ENCODE measurements around the gene TBC1D5. TPM values are rescaled to one million over a fixed set of nuclear protein-coding genes. Genes with fewer than 3 reads are reported as not detected.
"Not testable (repeated sequence)": the region's sequence is repeated elsewhere in the genome, so short reads cannot be mapped to it uniquely, and the experiment has no call there.

The TBC1D5 gene
- total RNA-seq, 2 donors from 2014 or later, result 68.8 to 77.7 TPM

- no peaks in the 10 kb centered on the region for H3K9me3 Mint-ChIP-seq
- no peaks in the 10 kb centered on the region for H3K36me3 ChIP-seq (ENCODE audit: control insufficient read depth, insufficient read depth, low read length)
- H3K36me3 Mint-ChIP-seq (ENCODE audit: low read depth), result no peaks in the 10 kb centered on the region
- TF ChIP-seq CTCF (conservative IDR thresholded peaks at IDR 0.05), result no peak
- 95 to 100% methylated on average over 1 to 2 of the region's 2 CpGs for WGBS, 2 experiments (ENCODE audit: insufficient coverage in 1 of 2, insufficient read length in 1 of 2)
- no peak overlapping the region for H3K9ac ChIP-seq (ENCODE audit: extremely low read depth, low read length, poor library complexity, severe bottlenecking)
- no peak for DNase-seq
- no peaks in the 10 kb centered on the region for H3K4me1 Mint-ChIP-seq
- no peaks in the 10 kb centered on the region for H3K27me3 Mint-ChIP-seq (ENCODE audit: insufficient read depth)
- H3K27me3 ChIP-seq (ENCODE audit: control insufficient read depth, insufficient read depth, low read length, poor library complexity, severe bottlenecking), result no peaks in the 10 kb centered on the region
- no peaks in the 10 kb centered on the region for H3K4me1 ChIP-seq (ENCODE audit: control insufficient read depth, insufficient read depth, low read length)
- H3K27ac ChIP-seq (ENCODE audit: low read depth, low read length), result no peak overlapping the region
- no peak overlapping the region for H3K27ac Mint-ChIP-seq
- no peak overlapping the region for H3K4me3 Mint-ChIP-seq
- no peaks in the 10 kb centered on the region for H3K9me3 ChIP-seq (ENCODE audit: control insufficient read depth, low read length)
- no peak overlapping the region for H3K4me3 ChIP-seq (ENCODE audit: low read length)
These were observed 241.8 kb downstream of the TBC1D5 start for GRCh38 chr3:17500618-17501017.

DNA sequence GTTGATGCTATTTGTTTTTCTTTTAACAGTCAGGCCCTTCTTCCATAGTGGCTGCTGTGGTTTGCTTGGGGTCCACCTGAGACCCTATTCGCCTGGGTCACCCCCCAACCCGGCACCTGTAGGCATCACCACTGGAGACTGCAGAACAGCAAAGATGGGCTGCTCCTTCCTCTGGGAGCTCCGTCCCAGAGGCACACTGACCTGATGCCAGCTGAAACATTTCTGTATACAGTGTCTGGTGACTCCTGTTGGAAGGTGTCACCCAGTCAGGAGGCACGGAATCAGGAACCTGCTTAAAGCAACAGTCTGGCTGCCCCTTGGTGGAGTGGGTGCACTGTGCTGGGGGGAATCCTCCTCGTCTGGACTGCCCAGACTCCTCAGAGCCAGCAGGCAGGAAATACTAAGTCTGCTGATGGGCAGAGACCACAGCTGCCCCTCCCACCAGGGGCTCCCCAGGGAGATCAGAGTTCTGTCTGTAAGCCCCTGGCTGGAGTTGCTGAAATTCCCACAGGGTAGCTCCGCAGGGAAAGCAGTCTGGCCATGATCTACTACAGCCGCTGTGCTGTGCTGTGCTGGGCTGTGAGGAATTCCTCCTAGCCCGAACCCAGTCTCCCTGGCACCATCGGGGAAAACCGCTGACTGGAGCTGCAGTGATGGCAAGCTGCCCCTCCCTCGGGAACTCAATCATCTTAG is 248.2 kb downstream of the TBC1D5 start:
- Mint-ChIP-seq H3K27me3 (ENCODE audit: insufficient read depth) (no peaks in the 10 kb centered on the region), H3K36me3 (ENCODE audit: low read depth) (peaks cover 31% of the 10 kb centered on the region), H3K4me1 (peaks cover 2% of the 10 kb centered on the region), H3K4me3 (no peak overlapping the region), H3K9me3 (peaks cover 39% of the 10 kb centered on the region), H3K27ac (no peak overlapping the region)
- TF ChIP-seq CTCF (conservative IDR thresholded peaks at IDR 0.05), result no peak
- no peak overlapping the region for H3K9ac ChIP-seq (ENCODE audit: extremely low read depth, low read length, poor library complexity, severe bottlenecking)
- no peak overlapping the region for H3K27ac ChIP-seq (ENCODE audit: low read depth, low read length)
- no peak overlapping the region for H3K4me3 ChIP-seq (ENCODE audit: low read length)
- no peaks in the 10 kb centered on the region for H3K36me3 ChIP-seq (ENCODE audit: control insufficient read depth, insufficient read depth, low read length)
- peaks cover 7% of the 10 kb centered on the region for H3K4me1 ChIP-seq (ENCODE audit: control insufficient read depth, insufficient read depth, low read length)
- peak; percentile 76 for DNase-seq
- H3K9me3 ChIP-seq (ENCODE audit: control insufficient read depth, low read length), result peaks cover 28% of the 10 kb centered on the region
- WGBS, 2 experiments (ENCODE audit: insufficient coverage in 1 of 2, insufficient read length in 1 of 2), result 83 to 92% methylated on average over 5 to 11 of the region's 11 CpGs
- no peaks in the 10 kb centered on the region for H3K27me3 ChIP-seq (ENCODE audit: control insufficient read depth, insufficient read depth, low read length, poor library complexity, severe bottlenecking)

DNA sequence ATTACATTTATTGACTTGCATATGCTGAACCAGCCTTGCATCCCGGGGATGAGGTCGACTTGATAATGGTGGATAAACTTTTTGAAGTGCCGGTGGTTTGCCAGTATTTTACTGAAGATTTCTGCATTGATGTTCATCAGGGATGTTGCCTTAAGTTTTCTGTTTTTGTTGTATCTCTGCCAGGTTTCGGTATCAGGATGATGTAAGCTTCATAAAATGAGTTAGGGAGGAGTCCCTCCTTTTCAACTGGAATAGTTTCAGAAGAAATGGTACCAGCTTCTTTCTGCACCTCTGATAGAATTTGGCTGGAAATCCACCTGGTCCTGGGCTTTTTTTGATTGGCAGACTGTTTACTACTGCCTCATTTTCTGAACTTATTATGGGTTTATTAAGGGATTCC is 250.8 kb downstream of the TBC1D5 start:
- 94 to 100% methylated on average over 4 of the region's 4 CpGs for WGBS, 2 experiments (ENCODE audit: insufficient coverage in 1 of 2, insufficient read length in 1 of 2)

GRCh38 chr3:17491190-17491589 is 251.2 kb downstream of the TBC1D5 start:
- peaks cover 41% of the 10 kb centered on the region for H3K9me3 ChIP-seq (ENCODE audit: control insufficient read depth, low read length)
- not testable (repeated sequence) for H3K27me3 ChIP-seq (ENCODE audit: control insufficient read depth, insufficient read depth, low read length, poor library complexity, severe bottlenecking); H3K36me3 ChIP-seq (ENCODE audit: control insufficient read depth, insufficient read depth, low read length); H3K4me1 Mint-ChIP-seq; H3K4me3 ChIP-seq (ENCODE audit: low read length); H3K27me3 Mint-ChIP-seq (ENCODE audit: insufficient read depth); H3K4me3 Mint-ChIP-seq; H3K4me1 ChIP-seq (ENCODE audit: control insufficient read depth, insufficient read depth, low read length); DNase-seq; H3K27ac ChIP-seq (ENCODE audit: low read depth, low read length); H3K27ac Mint-ChIP-seq; H3K9ac ChIP-seq (ENCODE audit: extremely low read depth, low read length, poor library complexity, severe bottlenecking)
- H3K36me3 Mint-ChIP-seq (ENCODE audit: low read depth), result peaks cover 39% of the 10 kb centered on the region
- WGBS, 2 experiments (ENCODE audit: insufficient coverage in 1 of 2, insufficient read length in 1 of 2), result 83 to 94% methylated on average over 1 of the region's 1 CpG
- peaks cover 51% of the 10 kb centered on the region for H3K9me3 Mint-ChIP-seq

More for the DNA sequence above, 250.8 kb downstream of the TBC1D5 start:
- no peaks in the 10 kb centered on the region for H3K36me3 ChIP-seq (ENCODE audit: control insufficient read depth, insufficient read depth, low read length)
- Mint-ChIP-seq H3K9me3 (peaks cover 51% of the 10 kb centered on the region), H3K4me1 (peaks cover 2% of the 10 kb centered on the region), H3K27ac (no peak overlapping the region), H3K4me3 (no peak overlapping the region), H3K27me3 (ENCODE audit: insufficient read depth) (no peaks in the 10 kb centered on the region), H3K36me3 (ENCODE audit: low read depth) (peaks cover 39% of the 10 kb centered on the region)
- H3K9ac ChIP-seq (ENCODE audit: extremely low read depth, low read length, poor library complexity, severe bottlenecking), result no peak overlapping the region
- no peak for TF ChIP-seq CTCF (conservative IDR thresholded peaks at IDR 0.05)
- H3K4me3 ChIP-seq (ENCODE audit: low read length), result no peak overlapping the region
- H3K4me1 ChIP-seq (ENCODE audit: control insufficient read depth, insufficient read depth, low read length), result peaks cover 7% of the 10 kb centered on the region
- H3K9me3 ChIP-seq (ENCODE audit: control insufficient read depth, low read length), result peaks cover 41% of the 10 kb centered on the region
- H3K27me3 ChIP-seq (ENCODE audit: control insufficient read depth, insufficient read depth, low read length, poor library complexity, severe bottlenecking), result no peaks in the 10 kb centered on the region
- DNase-seq, result no peak
- H3K27ac ChIP-seq (ENCODE audit: low read depth, low read length), result no peak overlapping the region
